K562 (cell line): ENCODE results near the gene DDOST. TPM values are rescaled to one million over a fixed set of nuclear protein-coding genes. Genes with fewer than 3 reads are reported as not detected.

ENCODE experiments used
- ATAC-seq: fragments of 200-7000 bp; cut with Tn5 transposase; 3 replicates; pipeline ENCODE4 v1.9.1; 2020; ENCODE audit warnings: moderate library complexity
- BruUV-seq: library from RNA; stranded (reverse); fragments of 400-500 nt; replicated peaks from 2 replicates; lab custom pipeline; 2021; lab: Mats Ljungman, UMichigan
- CTCF ChIA-PET: fragments of 300-600 bp; formaldehyde crosslinking; extraction: SDS; loops from one replicate; lab custom pipeline; 2021; ENCODE audit warnings: low intra/inter-chr PET ratio; lab: Yijun Ruan, JAX
- POLR2A ChIA-PET: fragments of 300-600, 350-650 bp; sonication (Branson Sonifier 250); formaldehyde crosslinking; extraction: SDS; loops from one replicate; lab custom pipeline; 2021; ENCODE audit warnings: antibody characterized with exemption, inconsistent platforms; lab: Yijun Ruan, JAX
- DNase-seq, 4 experiments: peaks; one replicate each; pipeline versions ENCODE4 v3.0.0 to v3.0.0-alpha.2; 2011 to 2018; ENCODE audit warnings: low spot score in 3 of 4, mixed read lengths in 3 of 4; ENCODE audit errors: extremely low read depth in 1 of 4
- FAIRE-seq: peaks from 2 replicates; lab custom pipeline; 2011; peaks lifted over from hg19 to GRCh38; lab: Jason Lieb, UNC
- H2AFZ ChIP-seq: 2 replicates; pipeline ENCODE4 v1.6.0; 2011; ENCODE audit warnings: low read depth, low read length, control low read depth, inconsistent platforms
- H3K27ac ChIP-seq: fragments of 200-600 bp; 3 replicates; pipeline ENCODE4 v1.8.0; 2011; ENCODE audit warnings: low read depth, mild to moderate bottlenecking, control low read depth, inconsistent platforms, low read length, moderate library complexity, mixed read lengths; ENCODE audit errors: extremely low read depth
- H3K27me3 ChIP-seq, 2 experiments: fragments of 300-600 bp in 1 of 2; 2 replicates in 1 of 2; 3 replicates in 1 of 2; pipeline versions ENCODE4 v1.6.0 to v1.8.0; 2011; ENCODE audit warnings: inconsistent platforms in 2 of 2, low read length in 2 of 2, mild to moderate bottlenecking in 1 of 2, mixed read lengths in 1 of 2, moderate library complexity in 1 of 2; ENCODE audit not compliant: control insufficient read depth in 2 of 2, insufficient read depth in 2 of 2
- H3K36me3 ChIP-seq: fragments of 300-600 bp; 3 replicates; pipeline ENCODE4 v1.8.0; 2011; ENCODE audit warnings: mild to moderate bottlenecking, low read length, inconsistent platforms; ENCODE audit not compliant: control insufficient read depth, insufficient read depth
- H3K4me1 ChIP-seq, 2 experiments: fragments of 200-600 bp in 1 of 2; replicated peaks in 1 of 2; 2 replicates in 1 of 2; 3 replicates in 1 of 2; pipeline versions ENCODE4 v1.5.1 to v1.8.0; 2011; ENCODE audit warnings: inconsistent platforms in 2 of 2, low read length in 2 of 2, mild to moderate bottlenecking in 1 of 2, mixed read lengths in 1 of 2, moderate library complexity in 1 of 2; ENCODE audit not compliant: control insufficient read depth in 2 of 2, insufficient read depth in 2 of 2
- H3K4me2 ChIP-seq: 2 replicates; pipeline ENCODE4 v1.6.1; 2011; ENCODE audit warnings: low read length, control low read depth, inconsistent platforms, mixed read lengths; ENCODE audit not compliant: insufficient read depth
- H3K4me3 ChIP-seq: fragments of 200-600 bp; sonication (generic), shearing (Covaris generic); 2 replicates; pipeline ENCODE4 v1.5.1; 2016; ENCODE audit warnings: control low read depth, inconsistent platforms
- H3K79me2 ChIP-seq: fragments of 200-600 bp; 3 replicates; pipeline ENCODE4 v1.8.0; 2011; ENCODE audit warnings: low read length, inconsistent platforms; ENCODE audit not compliant: control insufficient read depth, insufficient read depth
- H3K9ac ChIP-seq, 2 experiments: 2 replicates each; pipeline versions ENCODE4 v1.6.0 to v1.6.1; 2011; ENCODE audit warnings: low read depth in 2 of 2, low read length in 2 of 2, control low read depth in 1 of 2, inconsistent platforms in 1 of 2, mild to moderate bottlenecking in 1 of 2, mixed read lengths in 1 of 2; ENCODE audit not compliant: insufficient read depth in 1 of 2
- H3K9me1 ChIP-seq: one replicate; pipeline ENCODE4 v1.6.0; 2011; ENCODE audit warnings: inconsistent platforms, mild to moderate bottlenecking, low read length, moderate library complexity; ENCODE audit not compliant: control insufficient read depth, insufficient read depth
- H3K9me3 ChIP-seq: replicated peaks from 2 replicates; pipeline ENCODE4 v1.5.1; 2011; ENCODE audit warnings: low read depth, low read length, inconsistent platforms; ENCODE audit not compliant: control insufficient read depth, insufficient read depth
- H4K20me1 ChIP-seq: replicated peaks from 2 replicates; pipeline ENCODE4 v1.6.1; 2011; ENCODE audit warnings: low read length, inconsistent platforms, mixed read lengths; ENCODE audit not compliant: control insufficient read depth, insufficient read depth
- CAMTA2 ChIP-seq: fragments of 250-450 bp; sonication (Bioruptor Pico); conservative IDR thresholded peaks from 2 replicates; pipeline ENCODE4 v1.5.1; 2022
- POLR2G ChIP-seq: fragments of 200-400 bp; formaldehyde crosslinking; IDR thresholded peaks from 2 replicates; pipeline ENCODE4 v1.6.1; 2017; ENCODE audit warnings: low read depth, mild to moderate bottlenecking, antibody characterized with exemption, low read length, moderate library complexity
- WGBS: fragments of 100-300 bp; shearing (Covaris generic); methylation state at CpG from one replicate; pipeline ENCODE4 v1.1.6; 2016; ENCODE audit warnings: low coverage, mixed read lengths; ENCODE audit not compliant: insufficient coverage; ENCODE audit errors: missing lambda C conversion rate; 5-methylcytosine and 5-hydroxymethylcytosine counted together
- in situ Hi-C: fragments of 300-500 bp; cut with MboI; formaldehyde crosslinking; loops from 4 replicates; pipeline ENCODE4 v1.15.0; 2018; ENCODE audit warnings: inconsistent platforms, mixed read lengths
- intact Hi-C: fragments of 100-400 bp; cut with micrococcal nuclease; formaldehyde crosslinking; loops from 2 replicates; pipeline ENCODE4 v1.14.2; 2022
- polyA plus RNA-seq, 8 experiments: library from polyadenylated mRNA; depleted of rRNA in 4 of 8; stranded (reverse) in 5 of 8; unstranded in 3 of 8; fragments of >200 nt; fragmentation: Nextera tagmentation in 2 of 8; fragmentation: Illumina TruSeq in 1 of 8; extraction: Ambion mirVana in 2 of 8; extraction: Trizol in 1 of 8; gene quantifications; 2 replicates each; pipeline versions ENCODE4 v1.2.1 to v1.2.3, GENCODE V29; 2011 to 2014; ENCODE audit warnings: inconsistent platforms in 1 of 8, missing spikeins in 1 of 8
- total RNA-seq, 7 experiments: library from RNA; depleted of rRNA in 6 of 7; stranded (reverse); fragments of >200 nt in 6 of 7; fragmentation: Illumina TruSeq in 2 of 7; extraction: Trizol in 2 of 7; gene quantifications; 2 replicates each; pipeline versions ENCODE4 v1.2.1 to v1.2.3, GENCODE V29; 2011 to 2021; ENCODE audit warnings: low replicate concordance in 1 of 7
- TF ChIP-seq, protein P1 (sequence below): fragments of 200-800 bp; sonication (Bioruptor generic); IDR thresholded peaks from 2 replicates; pipeline ENCODE4 v1.6.1; 2017; ENCODE audit warnings: missing genetic modification characterization, missing compliant biosample characterization
- TF ChIP-seq, protein P2 (sequence below): fragments of 200-800 bp; sonication (Bioruptor generic); IDR thresholded peaks from 2 replicates; pipeline ENCODE4 v1.6.1; 2017; ENCODE audit warnings: missing genetic modification characterization, missing compliant biosample characterization

Gene DDOST
- total and polyA plus RNA-seq, 9 of the 15 experiments (the other 6 are each of a cell fraction or from before 2014, with no cell fraction given), result 173 to 306 (median 222) TPM

DNA sequence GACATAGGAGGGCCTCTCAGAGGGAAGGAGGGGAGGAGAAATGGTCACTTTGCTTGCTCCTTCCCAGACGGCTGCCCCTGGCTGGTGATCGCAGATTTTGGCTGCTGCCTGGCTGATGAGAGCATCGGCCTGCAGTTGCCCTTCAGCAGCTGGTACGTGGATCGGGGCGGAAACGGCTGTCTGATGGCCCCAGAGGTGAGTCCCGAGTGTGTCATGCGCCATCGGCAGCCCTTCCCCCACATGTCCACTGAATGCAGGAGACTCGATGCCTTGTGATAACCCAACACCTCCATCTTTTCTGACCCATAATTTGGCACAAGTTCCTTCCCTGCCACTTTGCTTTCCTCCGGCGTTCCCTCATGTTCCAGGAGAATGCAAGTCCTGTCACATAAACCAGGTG is 12.7 kb downstream of the DDOST start:
- POLR2A ChIA-PET, result interaction anchor here (1.0 to 4.6 kb wide), 4 partner anchors 10 to 14 kb away, joined by 3 to 29 read pairs (median 4); partner anchors contain the start of gene DDOST
- intact Hi-C loops, result no loop called here
- no peaks in the 10 kb centered on the region for H3K79me2 ChIP-seq
- H2AFZ ChIP-seq, result no peak overlapping the region
- BruUV-seq, result no TSS peak
- WGBS, result 87% methylated on average over 13 of the region's 13 CpGs
- CTCF ChIA-PET, result no interaction called here
- peak overlapping the region in 1 of 2 experiments; percentile 70; a peak in 1 of 4 replicates for H3K9ac ChIP-seq
- DNase-seq (no peak), ATAC-seq (no peak), FAIRE-seq (no peak)
- H3K4me2 ChIP-seq, result no peak overlapping the region
- H3K4me1 ChIP-seq, result no peaks in the 10 kb centered on the region; a peak in 1 of 5 replicates
- H3K9me1 ChIP-seq, result peaks cover 4% of the 10 kb centered on the region
- peaks cover 46% of the 10 kb centered on the region; the same call in 2 of the 3 replicates for H3K36me3 ChIP-seq
- H4K20me1 ChIP-seq, result no peaks in the 10 kb centered on the region; the same call in 1 of the 2 replicates
- no peak overlapping the region for H3K27ac ChIP-seq
- no peak overlapping the region for H3K4me3 ChIP-seq
- TF ChIP-seq POLR2G, result peak; percentile 53
- no peak for TF ChIP-seq CAMTA2 (CRISPR knock-in tag)
- TF ChIP-seq, protein P1, sequence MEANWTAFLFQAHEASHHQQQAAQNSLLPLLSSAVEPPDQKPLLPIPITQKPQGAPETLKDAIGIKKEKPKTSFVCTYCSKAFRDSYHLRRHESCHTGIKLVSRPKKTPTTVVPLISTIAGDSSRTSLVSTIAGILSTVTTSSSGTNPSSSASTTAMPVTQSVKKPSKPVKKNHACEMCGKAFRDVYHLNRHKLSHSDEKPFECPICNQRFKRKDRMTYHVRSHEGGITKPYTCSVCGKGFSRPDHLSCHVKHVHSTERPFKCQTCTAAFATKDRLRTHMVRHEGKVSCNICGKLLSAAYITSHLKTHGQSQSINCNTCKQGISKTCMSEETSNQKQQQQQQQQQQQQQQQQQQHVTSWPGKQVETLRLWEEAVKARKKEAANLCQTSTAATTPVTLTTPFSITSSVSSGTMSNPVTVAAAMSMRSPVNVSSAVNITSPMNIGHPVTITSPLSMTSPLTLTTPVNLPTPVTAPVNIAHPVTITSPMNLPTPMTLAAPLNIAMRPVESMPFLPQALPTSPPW (CRISPR knock-in tag), result no peak
- TF ChIP-seq, protein P2, sequence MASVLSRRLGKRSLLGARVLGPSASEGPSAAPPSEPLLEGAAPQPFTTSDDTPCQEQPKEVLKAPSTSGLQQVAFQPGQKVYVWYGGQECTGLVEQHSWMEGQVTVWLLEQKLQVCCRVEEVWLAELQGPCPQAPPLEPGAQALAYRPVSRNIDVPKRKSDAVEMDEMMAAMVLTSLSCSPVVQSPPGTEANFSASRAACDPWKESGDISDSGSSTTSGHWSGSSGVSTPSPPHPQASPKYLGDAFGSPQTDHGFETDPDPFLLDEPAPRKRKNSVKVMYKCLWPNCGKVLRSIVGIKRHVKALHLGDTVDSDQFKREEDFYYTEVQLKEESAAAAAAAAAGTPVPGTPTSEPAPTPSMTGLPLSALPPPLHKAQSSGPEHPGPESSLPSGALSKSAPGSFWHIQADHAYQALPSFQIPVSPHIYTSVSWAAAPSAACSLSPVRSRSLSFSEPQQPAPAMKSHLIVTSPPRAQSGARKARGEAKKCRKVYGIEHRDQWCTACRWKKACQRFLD (CRISPR knock-in tag), result no peak
- in situ Hi-C loops, result no loop called here
- H3K27me3 ChIP-seq, result no peaks in the 10 kb centered on the region
- H3K9me3 ChIP-seq, result no peaks in the 10 kb centered on the region
